WTC11 (cell line): ENCODE measurements around the gene ZNF254.

Experiments used
- AFF4 ChIP-seq: sonication (generic); formaldehyde crosslinking; IDR thresholded peaks from 2 replicates; pipeline ENCODE4 v1.8.1; 2023; ENCODE audit warnings: mild to moderate bottlenecking, missing genetic modification reagents, borderline replicate concordance
- ARID4B ChIP-seq: sonication (generic); formaldehyde crosslinking; IDR thresholded peaks from 2 replicates; pipeline ENCODE4 v1.8.0; 2023; ENCODE audit warnings: missing genetic modification reagents, mild to moderate bottlenecking, borderline replicate concordance
- CREM ChIP-seq: sonication (generic); formaldehyde crosslinking; IDR thresholded peaks from 2 replicates; pipeline ENCODE4 v1.8.1; 2022; ENCODE audit warnings: mild to moderate bottlenecking, missing genetic modification reagents, moderate library complexity
- CTCF ChIP-seq: fragments of 200-600 bp; IDR thresholded peaks from 2 replicates; pipeline ENCODE4 v1.8.0; 2022; ENCODE audit warnings: antibody characterized with exemption
- ELF4 ChIP-seq: sonication (generic); formaldehyde crosslinking; IDR thresholded peaks from 2 replicates; pipeline ENCODE4 v1.8.1; 2022; ENCODE audit warnings: low read depth, mild to moderate bottlenecking, moderate library complexity, missing genetic modification reagents
- FOXK1 ChIP-seq: sonication (generic); formaldehyde crosslinking; IDR thresholded peaks from 2 replicates; pipeline ENCODE4 v1.8.0; 2022; ENCODE audit warnings: mild to moderate bottlenecking, moderate library complexity, missing genetic modification reagents
- NR2C2 ChIP-seq: sonication (generic); formaldehyde crosslinking; IDR thresholded peaks from 2 replicates; pipeline ENCODE4 v1.8.0; 2022; ENCODE audit warnings: mild to moderate bottlenecking, missing genetic modification reagents
- ZBTB21 ChIP-seq: sonication (generic); formaldehyde crosslinking; IDR thresholded peaks from 2 replicates; pipeline ENCODE4 v1.8.1; 2023; ENCODE audit warnings: mild to moderate bottlenecking, missing genetic modification reagents, borderline replicate concordance
- ZNF138 ChIP-seq: sonication (generic); formaldehyde crosslinking; conservative IDR thresholded peaks from 2 replicates; pipeline ENCODE4 v1.8.1; 2022; ENCODE audit warnings: mild to moderate bottlenecking, moderate library complexity, missing genetic modification reagents

GRCh38 chr19:24141612-24142011 is 54.6 kb downstream of the ZNF254 start:
- TF ChIP-seq ARID4B (no peak), CTCF (no peak), NR2C2 (no peak), AFF4 (CRISPR knock-in tag) (no peak), ZNF138 (CRISPR knock-in tag) (no peak), FOXK1 (no peak), ELF4 (CRISPR knock-in tag) (no peak), CREM (CRISPR knock-in tag) (no peak), ZBTB21 (CRISPR knock-in tag) (no peak)
